Adrenal gland (tissue), 12 donors: ENCODE results near the gene POLR3GL. TPM values are rescaled to one million over a fixed set of nuclear protein-coding genes. Genes with fewer than 3 reads are reported as not detected.
A peak's percentile ranks its signal among the peaks of the same experiment; 100 is the strongest.

Experiments used
- DNase-seq, 7 donors: peaks; one replicate each; pipeline ENCODE4 v3.0.0-alpha.2; 2019 to 2020
- H3K27ac ChIP-seq, 5 donors: fragments of 200-600 bp; sonication (generic) in 4 of 5; 1 replicate in 3 of 5; 2 replicates in 2 of 5; pipeline versions ENCODE4 v1.5.1 to v1.8.0; 2016 to 2020; ENCODE audit warnings: mild to moderate bottlenecking in 1 of 5
- H3K27me3 ChIP-seq: fragments of 200-600 bp; 2 replicates; pipeline ENCODE4 v1.8.0; 2021
- H3K36me3 ChIP-seq, 2 donors: fragments of 200-600 bp; replicated peaks in 1 of 2; 1 replicate in 1 of 2; 2 replicates in 1 of 2; pipeline versions ENCODE4 v1.5.1 to v1.8.0; 2018 to 2022
- H3K4me1 ChIP-seq, 2 donors: fragments of 200-600 bp; replicated peaks in 1 of 2; 1 replicate in 1 of 2; 2 replicates in 1 of 2; pipeline versions ENCODE4 v1.5.1 to v1.8.0; 2018 to 2021
- H3K4me3 ChIP-seq, 4 donors: fragments of 200-600 bp; sonication (generic) in 3 of 4; one replicate each; pipeline ENCODE4 v1.5.1; 2016 to 2018
- H3K9me3 ChIP-seq, 3 donors: fragments of 200-600 bp; sonication (generic) in 1 of 3; replicated peaks in 1 of 3; 1 replicate in 2 of 3; 2 replicates in 1 of 3; pipeline versions ENCODE4 v1.5.1 to v1.8.0; 2016 to 2021
- CTCF ChIP-seq, 6 experiments: fragments of 450-650 bp in 4 of 6; fragments of 200-600 bp in 2 of 6; sonication (generic) in 1 of 6; IDR thresholded peaks; 1 replicate in 5 of 6; 2 replicates in 1 of 6; pipeline versions ENCODE4 v1.5.1 to v1.8.0; 2016 to 2021; ENCODE audit warnings: antibody characterized with exemption in 6 of 6, mild to moderate bottlenecking in 2 of 6, moderate library complexity in 1 of 6
- POLR2A ChIP-seq, 2 donors: fragments of 450-650 bp; IDR thresholded peaks; one replicate each; pipeline ENCODE4 v1.6.1; 2017; ENCODE audit warnings: antibody characterized with exemption in 2 of 2, mild to moderate bottlenecking in 2 of 2, moderate library complexity in 1 of 2
- WGBS, 4 donors: extraction: QIAGEN DNeasy Blood & Tissue Kit in 2 of 4; methylation state at CpG; one replicate each; pipeline versions ENCODE4 v1.1.5 to v1.1.7; 2013 to 2017; 5-methylcytosine and 5-hydroxymethylcytosine counted together
- intact Hi-C, 2 donors: fragments of 100-400 bp; cut with DNase I; formaldehyde crosslinking; loops; one replicate each; pipeline versions ENCODE4 v1.14.1 to v1.15.0; 2022 to 2023
- polyA plus RNA-seq, 3 donors: library from polyadenylated mRNA; stranded (reverse); fragments of 200-250 nt in 2 of 3; fragments of 350-450 nt in 1 of 3; fragmentation: Illumina TruSeq in 1 of 3; extraction: RNeasy Lipid Tissue Mini Kit (QIAGEN cat#74804) in 1 of 3; gene quantifications; one replicate each; pipeline ENCODE4 v1.2.3, GENCODE V29; 2013 to 2014
- total RNA-seq, 9 donors: library from RNA; depleted of rRNA in 4 of 9; stranded (reverse); fragments of >200 nt in 4 of 9; fragments of 120-200 nt in 1 of 9; fragmentation: NEBNext Ultra II Directional in 1 of 9; extraction: Animal tissue kit (Norgen Biotek cat#: 25700) in 1 of 9; gene quantifications; one replicate each; pipeline versions ENCODE4 v1.1.0 to v1.2.4, GENCODE V29; 2013 to 2023
- donor health status: healthy with polysubstance abuse.
- donor health status: Bipolar disorder and iron deficiency.
- donor health status: DM: yes; HTN: yes; CAD: no.
- donor health status: DM: no; HTN: no; CAD: no.
- donor health status: DM: no; HTN: no; CAD: no.
- donor health status: DM: yes; HTN: yes; CAD: no.

Gene POLR3GL
- total and polyA plus RNA-seq, 12 donors = 18.4 to 48.7 (median 32.4) TPM

- Histone ChIP-seq H3K27me3 (no peaks in the 10 kb centered on the region), H3K27ac (peak overlapping the region; percentile 91 to 96 (median 94)), H3K4me3 (peak overlapping the region in 1 of 4 donors; percentile 6), H3K36me3 (no peaks in the 10 kb centered on the region), H3K9me3 (no peaks in the 10 kb centered on the region), H3K4me1 (peaks cover 52 to 78% of the 10 kb centered on the region in 2 donors)
- peak in 6 of 7 donors; percentile 47 to 76 (median 58) for DNase-seq
- 35 to 75% (median 56%) methylated on average over 1 of the region's 1 CpG for WGBS, 4 donors
- TF ChIP-seq CTCF (IDR thresholded peaks at IDR 0.05) = no peak
- no peak for TF ChIP-seq POLR2A (IDR thresholded peaks at IDR 0.05)
- intact Hi-C loops = no loop called here
Observed at GRCh38 chr1:145980457-145980994, 16.0 kb downstream of the POLR3GL start.

- no peaks in the 10 kb centered on the region for H3K36me3 ChIP-seq
- H3K9me3 ChIP-seq = no peaks in the 10 kb centered on the region
- no peak overlapping the region for H3K4me3 ChIP-seq
- DNase-seq = peak in 3 of 7 donors; percentile 21 to 58 (median 26)
- intact Hi-C loops = no loop called here
- H3K27ac ChIP-seq = peak overlapping the region in 4 of 5 donors; percentile 2 to 96 (median 94)
- peaks cover 62 to 94% of the 10 kb centered on the region in 2 donors for H3K4me1 ChIP-seq
- no peaks in the 10 kb centered on the region for H3K27me3 ChIP-seq
- TF ChIP-seq CTCF (IDR thresholded peaks at IDR 0.05) = no peak
- no peak for TF ChIP-seq POLR2A (IDR thresholded peaks at IDR 0.05)
- WGBS, 4 donors = 73 to 83% (median 76%) methylated on average over 5 to 6 of the region's 6 CpGs
Observed at GRCh38 chr1:145982010-145982723, 17.7 kb downstream of the POLR3GL start.

GRCh38 chr1:145983206-145983675 is 18.8 kb downstream of the POLR3GL start:
- WGBS, 4 donors = 72 to 86% (median 78%) methylated on average over 1 of the region's 1 CpG
- Histone ChIP-seq H3K36me3 (no peaks in the 10 kb centered on the region), H3K4me3 (no peak overlapping the region), H3K9me3 (no peaks in the 10 kb centered on the region), H3K27me3 (no peaks in the 10 kb centered on the region), H3K4me1 (peaks cover 56 to 93% of the 10 kb centered on the region in 2 donors), H3K27ac (peak overlapping the region in 3 of 5 donors; percentile 94 to 96 (median 95))
- peak in 2 of 7 donors; percentile 24 to 58 for DNase-seq
- intact Hi-C loops = no loop called here
- TF ChIP-seq CTCF (IDR thresholded peaks at IDR 0.05) = no peak
- no peak for TF ChIP-seq POLR2A (IDR thresholded peaks at IDR 0.05)

- intact Hi-C loops = no loop called here
- 89 to 95% (median 90%) methylated on average over 12 of the region's 12 CpGs for WGBS, 4 donors
- Histone ChIP-seq H3K27me3 (no peaks in the 10 kb centered on the region), H3K27ac (peak overlapping the region in 3 of 5 donors; percentile 76 to 96 (median 95)), H3K4me3 (no peak overlapping the region), H3K9me3 (no peaks in the 10 kb centered on the region), H3K4me1 (peaks cover 48 to 84% of the 10 kb centered on the region in 2 donors), H3K36me3 (no peaks in the 10 kb centered on the region)
- TF ChIP-seq POLR2A (IDR thresholded peaks at IDR 0.05) (no peak), CTCF (IDR thresholded peaks at IDR 0.05) (no peak)
- peak in 2 of 7 donors; percentile 14 to 51 for DNase-seq
Observed at GRCh38 chr1:145983960-145984830, 19.7 kb downstream of the POLR3GL start.
